Skin epidermis (tissue), 12 donors: ENCODE data around the gene ZMAT2.
"Not testable (repeated sequence)": the region's sequence is repeated elsewhere in the genome, so short reads cannot be mapped to it uniquely, and the experiment has no call there.

ENCODE experiments used
- H3K27ac ChIP-seq, 21 experiments: fragments of 200-600 bp; sonication (generic) in 11 of 21; one replicate each; pipeline ENCODE4 v1.5.0; 2020; ENCODE audit warnings: mild to moderate bottlenecking in 3 of 21, inconsistent platforms in 2 of 21, moderate library complexity in 2 of 21
- H3K4me3 ChIP-seq, 7 experiments: fragments of 200-600 bp; sonication (generic) in 2 of 7; one replicate each; pipeline ENCODE4 v1.5.0; 2020; ENCODE audit warnings: inconsistent platforms in 2 of 7, mild to moderate bottlenecking in 2 of 7, moderate library complexity in 1 of 7

ZMAT2 gene, protein sequence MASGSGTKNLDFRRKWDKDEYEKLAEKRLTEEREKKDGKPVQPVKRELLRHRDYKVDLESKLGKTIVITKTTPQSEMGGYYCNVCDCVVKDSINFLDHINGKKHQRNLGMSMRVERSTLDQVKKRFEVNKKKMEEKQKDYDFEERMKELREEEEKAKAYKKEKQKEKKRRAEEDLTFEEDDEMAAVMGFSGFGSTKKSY

DNA sequence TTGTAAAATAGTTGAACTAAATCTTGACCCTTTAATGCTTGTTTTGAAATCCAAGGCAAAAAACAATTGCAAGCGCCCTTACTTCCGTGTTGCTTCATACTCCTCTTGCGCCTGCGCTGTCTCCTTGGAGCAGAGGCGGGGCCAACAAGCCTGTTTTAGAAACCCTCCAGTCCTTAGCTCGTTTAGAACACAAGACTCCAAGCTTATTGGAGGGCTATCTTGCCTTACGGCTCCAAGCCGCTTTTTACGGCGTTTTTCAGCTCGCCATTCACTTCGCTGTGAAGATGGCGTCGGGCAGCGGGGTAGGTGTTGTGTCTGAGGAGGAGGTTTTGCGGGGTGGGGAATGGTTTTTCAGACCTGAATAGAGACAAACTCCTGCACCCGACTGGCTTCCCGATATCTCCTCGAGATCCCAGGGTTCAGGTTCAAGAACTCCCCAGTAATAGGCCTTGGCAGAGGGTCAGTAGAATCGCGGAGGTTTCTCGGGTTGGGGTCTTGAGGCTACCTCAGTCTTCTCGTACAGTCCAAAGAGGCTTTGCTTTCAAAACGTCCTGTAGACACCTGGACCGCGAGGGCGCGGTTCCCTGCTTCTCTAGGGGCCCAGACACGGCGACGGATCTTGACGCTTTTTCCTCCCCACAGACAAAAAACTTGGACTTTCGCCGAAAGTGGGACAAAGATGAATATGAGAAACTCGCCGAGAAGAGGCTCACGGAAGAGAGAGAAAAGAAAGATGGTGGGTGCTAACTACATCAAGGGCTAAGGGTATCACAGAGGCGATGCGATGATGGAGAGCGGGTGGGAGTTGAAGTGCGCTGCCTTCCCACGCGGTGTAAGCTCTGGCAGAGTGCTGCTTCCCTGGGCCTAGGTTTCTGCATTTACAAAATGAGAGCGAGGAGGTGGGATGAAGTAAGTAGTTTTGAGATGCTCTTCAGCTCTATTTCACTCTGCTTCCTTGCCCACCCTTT lies at the start of gene ZMAT2:
Gene ZMAT2 (plus strand): TSS at position 271 of the 968 bp plus-strand sequence. CDS start 14 bp downstream, at position 285.
- H3K4me3 ChIP-seq = peak within 1 kb of the TSS; percentile 59 to 89 (median 73)
- peak within 1 kb of the TSS; percentile 39 to 85 (median 74) for H3K27ac ChIP-seq

DNA sequence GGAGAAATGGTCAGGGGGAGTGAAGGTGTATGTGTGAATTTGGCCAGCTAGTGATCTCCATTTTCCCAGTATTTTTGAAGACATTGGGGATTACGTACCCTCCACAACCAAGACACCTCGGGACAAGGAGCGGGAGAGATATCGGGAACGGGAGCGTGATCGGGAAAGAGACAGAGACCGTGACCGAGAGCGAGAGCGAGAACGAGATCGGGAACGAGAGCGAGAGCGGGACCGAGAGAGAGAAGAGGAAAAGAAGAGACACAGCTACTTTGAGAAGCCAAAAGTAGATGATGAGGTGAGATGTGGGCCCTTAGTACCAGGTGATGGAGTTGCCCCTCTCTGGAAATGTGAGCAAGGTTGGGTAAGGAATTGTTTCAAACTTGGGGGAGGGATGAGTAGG lies 41.4 kb upstream of the ZMAT2 start:
- Histone ChIP-seq H3K4me3 (no peak overlapping the region), H3K27ac (no peak overlapping the region)

DNA sequence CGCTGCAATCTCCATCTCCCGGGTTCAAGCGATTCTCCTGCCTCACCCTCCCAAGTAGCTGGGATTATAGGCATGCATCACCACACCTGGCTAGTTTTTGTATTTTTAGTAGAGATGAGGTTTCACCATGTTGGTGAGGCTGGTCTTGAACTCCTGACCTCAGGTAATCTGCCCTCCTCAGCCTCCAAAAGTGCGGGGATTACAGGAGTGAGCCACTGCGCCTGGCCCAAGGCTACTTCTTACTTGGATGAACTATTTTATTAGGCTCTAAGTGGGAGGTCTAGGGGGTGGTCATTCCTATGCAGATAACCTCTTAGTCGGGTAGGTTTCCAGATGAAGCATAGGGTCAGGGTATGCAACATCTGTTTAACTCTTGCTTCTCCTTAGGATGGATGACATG lies 39.9 kb upstream of the ZMAT2 start:
- not testable (repeated sequence) for H3K27ac ChIP-seq, H3K4me3 ChIP-seq

GRCh38 chr5:140664030-140664358 lies 36.3 kb upstream of the ZMAT2 start:
- Histone ChIP-seq H3K4me3 (peak overlapping the region; percentile 68 to 98 (median 94)), H3K27ac (peak overlapping the region; percentile 62 to 97 (median 89))

DNA sequence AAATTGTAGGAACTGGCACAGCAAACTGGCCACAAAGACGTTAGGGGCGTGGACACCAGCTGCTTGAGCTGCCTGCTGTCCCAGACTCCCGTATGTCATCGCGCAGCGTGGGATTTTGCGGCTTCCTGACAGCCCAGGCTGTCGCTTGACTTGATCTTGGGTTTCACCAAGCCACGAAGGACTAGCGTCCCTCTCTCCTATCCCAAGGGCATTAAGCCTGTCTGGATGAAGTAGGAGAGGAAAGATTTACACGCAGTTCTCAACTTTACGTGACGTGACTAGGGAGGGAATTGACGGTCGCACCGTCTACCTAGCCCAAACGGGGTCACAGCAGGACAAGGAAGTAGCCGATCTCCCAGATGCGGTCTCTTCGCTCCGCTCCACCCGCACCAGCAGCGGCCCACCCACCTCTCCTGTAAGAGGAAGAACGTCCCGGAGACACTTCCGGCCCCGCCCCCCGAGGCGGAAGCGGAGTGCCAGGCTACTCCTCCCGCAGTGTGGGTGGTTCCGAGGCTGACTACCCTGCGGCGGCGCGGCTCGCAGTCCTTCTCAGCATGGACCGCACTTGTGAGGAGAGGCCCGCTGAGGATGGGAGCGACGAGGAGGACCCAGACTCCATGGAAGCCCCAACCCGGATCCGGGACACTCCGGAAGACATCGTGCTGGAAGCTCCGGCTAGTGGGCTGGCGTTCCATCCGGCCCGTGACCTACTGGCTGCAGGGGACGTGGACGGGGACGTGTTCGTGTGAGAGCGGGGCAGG lies 35.7 kb upstream of the ZMAT2 start, which contains the start of gene WDR55:
Gene WDR55 (plus strand): TSS at position 546 of the 761 bp plus-strand sequence. CDS start 9 bp downstream, at position 555.
- H3K27ac ChIP-seq = peak within 1 kb of the TSS; percentile 62 to 97 (median 89)
- H3K4me3 ChIP-seq = peak within 1 kb of the TSS; percentile 68 to 98 (median 94)

DNA sequence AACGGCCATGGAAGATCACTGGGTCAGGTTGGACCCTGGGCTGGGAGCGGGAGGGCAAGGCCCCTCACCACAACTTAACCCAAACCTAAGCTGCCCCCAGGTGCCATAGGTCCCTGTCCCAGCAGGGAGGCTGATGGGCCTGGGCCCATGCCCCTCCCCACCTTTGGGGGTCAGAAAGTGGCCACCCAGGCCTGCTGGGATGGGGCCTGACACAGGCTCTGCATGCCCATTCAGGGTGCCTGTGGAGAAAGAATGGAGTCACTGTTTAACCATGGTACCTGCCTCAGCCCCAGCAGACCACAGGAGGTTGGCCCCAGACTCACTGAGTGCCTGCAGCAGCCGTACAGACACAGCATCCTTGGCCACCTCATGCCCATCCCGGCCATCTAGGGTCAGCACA lies 29.2 kb upstream of the ZMAT2 start:
- H3K27ac ChIP-seq, H3K4me3 ChIP-seq: not testable (repeated sequence)

DNA sequence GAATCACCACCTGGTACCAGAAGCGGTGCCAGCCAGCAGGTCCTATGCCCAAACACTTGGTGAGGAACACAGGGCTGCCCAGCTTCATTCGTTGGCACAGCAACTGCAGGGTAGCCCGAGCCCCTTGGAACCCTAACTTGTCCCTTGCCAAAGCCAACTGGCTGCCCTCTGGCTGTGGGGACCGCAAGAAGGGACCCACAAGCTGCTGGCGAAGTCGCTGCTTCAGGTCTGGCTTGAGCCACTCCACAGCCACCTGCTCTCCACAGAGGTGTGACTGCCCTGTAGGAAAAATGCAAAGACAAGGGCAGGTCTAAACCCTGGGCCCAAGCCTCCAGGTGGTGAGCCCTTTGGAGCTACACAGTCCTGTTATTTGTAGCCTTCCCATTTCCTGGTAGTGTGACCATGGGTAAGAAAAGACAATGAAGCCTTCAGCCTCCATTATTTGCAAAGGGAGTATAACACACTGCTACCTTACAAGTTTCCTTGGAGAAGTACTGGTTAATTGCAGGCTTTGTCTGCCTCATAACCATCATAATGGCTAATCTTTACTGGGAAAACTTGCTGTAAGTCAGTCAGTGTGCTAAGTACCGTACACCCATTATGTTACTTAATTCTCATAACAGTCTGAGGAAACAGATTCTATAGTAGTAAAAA lies 28.6 kb upstream of the ZMAT2 start:
- no peak overlapping the region for H3K27ac ChIP-seq
- H3K4me3 ChIP-seq = no peak overlapping the region

- Histone ChIP-seq H3K27ac (no peak overlapping the region), H3K4me3 (peak overlapping the region in 1 of 7 experiments; percentile 10)
These were observed 27.6 kb upstream of the ZMAT2 start for GRCh38 chr5:140672455-140673186.

- H3K27ac ChIP-seq = no peak within 1 kb of the TSS
- peak within 1 kb of the TSS in 1 of 7 experiments; percentile 10 for H3K4me3 ChIP-seq
These were observed 26.9 kb upstream of the ZMAT2 start, which contains the start of gene DND1 for GRCh38 chr5:140673187-140673976. DND1 (minus strand) TSS chr5:140673576; CDS start chr5:140673542, 34 bp downstream.

DNA sequence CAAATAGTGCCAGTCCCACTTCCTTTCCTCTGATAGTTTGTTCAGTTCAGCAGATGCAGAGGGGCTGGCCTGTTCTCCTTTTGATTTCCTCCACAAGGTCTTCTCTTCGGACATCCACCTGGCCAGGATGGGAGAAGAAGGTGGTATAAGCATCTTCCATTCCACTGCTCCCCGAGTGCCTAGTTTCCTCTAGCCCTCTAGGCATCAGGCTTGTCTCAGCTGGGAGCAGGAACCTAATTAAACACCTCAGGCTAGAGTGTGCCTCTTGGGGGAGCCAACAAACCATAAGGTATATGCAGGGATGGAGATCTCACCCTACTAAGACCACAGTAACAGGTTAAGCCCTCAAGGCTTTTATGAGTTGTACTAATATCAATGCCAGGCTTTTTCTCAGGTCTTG lies 26.0 kb upstream of the ZMAT2 start:
- H3K4me3 ChIP-seq = no peak overlapping the region
- H3K27ac ChIP-seq = no peak overlapping the region

DNA sequence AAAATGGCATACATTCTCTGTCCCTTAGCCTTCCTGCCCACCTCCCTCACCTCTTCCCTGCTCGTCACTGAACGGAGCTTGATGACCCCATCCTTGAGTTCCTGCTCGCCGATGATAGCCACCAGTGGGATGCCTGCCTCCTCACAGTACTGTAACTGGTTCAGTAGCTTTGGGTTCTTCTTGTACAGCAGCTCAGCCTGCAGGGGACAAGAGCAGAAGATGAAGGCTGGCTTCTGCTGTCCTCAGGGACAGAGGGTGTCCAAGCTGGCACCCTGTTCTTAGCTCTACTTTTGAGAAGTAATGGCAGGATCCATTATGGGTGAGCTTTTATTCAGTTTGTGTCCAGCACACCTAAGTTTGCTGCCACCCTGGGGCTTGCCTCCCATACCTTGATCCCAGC lies 25.6 kb upstream of the ZMAT2 start:
- Histone ChIP-seq H3K27ac (no peak overlapping the region), H3K4me3 (no peak overlapping the region)

- Histone ChIP-seq H3K27ac (no peak overlapping the region), H3K4me3 (no peak overlapping the region)
These were observed 22.3 kb upstream of the ZMAT2 start for GRCh38 chr5:140677947-140678346.

- Histone ChIP-seq H3K27ac (no peak overlapping the region), H3K4me3 (no peak overlapping the region)
These were observed 21.3 kb upstream of the ZMAT2 start for GRCh38 chr5:140678993-140679392.

DNA sequence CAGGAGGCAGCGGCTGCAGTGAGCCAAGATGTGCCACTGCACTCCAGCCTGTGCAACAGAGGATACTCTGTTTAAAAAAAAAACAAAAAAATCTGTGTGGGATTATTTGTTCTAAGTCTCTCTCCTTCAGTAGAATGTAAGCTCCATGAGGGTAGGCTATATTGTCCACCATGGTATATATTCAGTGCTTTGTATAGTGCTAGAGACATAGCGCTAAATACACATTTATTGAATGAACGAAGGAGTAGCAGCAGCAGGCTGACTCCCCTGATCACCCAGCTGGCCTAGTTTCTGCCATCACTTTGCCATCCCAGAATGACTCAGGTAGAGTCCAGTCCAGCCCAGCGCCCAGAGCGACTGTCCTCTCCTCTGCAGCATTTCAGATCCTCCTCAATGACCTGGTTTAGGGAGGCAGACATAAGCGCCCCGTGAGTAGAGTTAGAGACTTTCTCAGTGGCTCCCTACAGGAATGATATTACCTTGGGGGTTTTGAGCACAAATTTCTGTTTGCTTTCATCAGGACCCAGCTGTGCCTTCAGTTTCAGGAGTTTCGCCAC lies 9.8 kb upstream of the ZMAT2 start:
- H3K27ac ChIP-seq = peak overlapping the region; percentile 60 to 93 (median 87)
- H3K4me3 ChIP-seq = peak overlapping the region; percentile 52 to 90 (median 69)

DNA sequence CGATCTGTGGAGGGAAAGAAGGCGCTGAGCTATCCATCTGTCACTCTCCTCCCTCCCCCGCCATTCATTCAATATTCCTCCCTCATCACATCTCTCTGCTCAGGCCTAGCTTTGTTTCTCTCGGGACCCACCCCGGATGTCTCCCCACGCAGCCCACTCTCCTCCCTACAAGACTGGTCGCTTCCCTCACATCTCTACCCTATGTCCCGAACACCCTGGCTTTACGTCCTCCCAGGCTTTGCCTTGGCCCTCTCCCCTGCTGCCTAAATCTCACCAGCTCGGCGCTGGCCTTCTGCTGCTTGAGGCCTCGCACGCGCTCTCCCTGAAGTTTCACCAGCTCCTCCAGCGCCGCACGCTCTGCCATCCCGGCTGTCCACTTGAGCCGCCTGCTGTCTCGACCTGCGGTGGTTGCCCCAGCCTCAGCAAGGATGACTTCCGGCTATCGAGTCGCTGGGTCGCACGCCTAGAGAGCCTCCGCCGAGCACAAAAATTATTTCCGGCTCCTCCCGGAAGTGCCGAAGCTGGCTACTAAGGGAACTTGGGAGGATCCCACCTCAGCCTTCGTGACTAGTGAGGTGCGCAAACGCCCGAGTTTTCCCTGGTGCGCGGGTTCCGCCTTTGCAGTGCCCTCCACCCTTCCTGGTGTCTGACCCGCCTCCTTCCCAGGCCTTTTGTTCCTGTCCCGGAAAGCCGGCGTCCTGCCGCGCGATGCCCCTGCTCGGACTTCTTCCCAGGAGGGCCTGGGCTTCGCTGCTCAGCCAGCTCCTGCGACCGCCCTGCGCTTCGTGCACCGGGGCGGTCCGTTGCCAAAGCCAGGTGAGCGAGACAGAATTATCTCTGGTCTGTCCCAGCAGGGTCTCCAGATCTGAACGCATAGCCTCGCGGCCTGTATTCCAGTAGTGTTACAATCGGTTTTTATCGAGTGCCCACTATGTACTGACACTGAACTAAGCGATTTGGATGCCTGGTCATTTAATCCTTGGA lies 9.0 kb upstream of the ZMAT2 start, which contains the start of the genes HARS1 and HARS2:
Gene HARS1 (minus strand): TSS at position 430 of the 984 bp plus-strand sequence. CDS start 66 bp downstream, at position 364.
Gene HARS2 (plus strand): TSS at position 515 of the 984 bp plus-strand sequence. CDS start 194 bp downstream, at position 709.
- peak within 1 kb of the TSS; percentile 52 to 90 (median 69) for H3K4me3 ChIP-seq
- peak within 1 kb of the TSS; percentile 60 to 93 (median 87) for H3K27ac ChIP-seq

DNA sequence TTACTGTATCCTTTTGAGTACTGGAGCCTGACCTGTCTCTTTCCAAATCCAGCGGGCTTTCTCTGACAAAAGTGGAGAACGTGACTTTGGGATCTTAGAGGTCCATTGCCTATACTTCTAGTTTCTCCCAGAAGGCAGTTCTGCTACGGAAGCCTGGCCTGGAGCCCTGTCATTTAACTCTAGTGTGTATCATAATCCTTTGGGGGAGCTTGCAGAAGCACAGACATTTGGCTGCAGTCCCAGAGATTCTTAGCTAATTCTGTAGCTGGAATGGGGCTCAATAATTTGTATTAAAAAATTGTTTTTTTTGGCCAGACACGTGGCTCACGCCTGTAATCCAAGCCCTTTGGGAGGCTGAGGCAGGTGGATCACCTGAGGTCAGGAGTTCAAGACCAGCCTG lies 6.0 kb upstream of the ZMAT2 start:
- Histone ChIP-seq H3K27ac (no peak overlapping the region), H3K4me3 (no peak overlapping the region)
